Hematopoietic multipotent progenitor cell treated with erythropoietin and hydrocortisone succinate and interleukin-3 and kit ligand, for 6 days (in vitro differentiated cells): ENCODE data around the gene KRTAP12-1.
"Not testable (repeated sequence)": the region's sequence is repeated elsewhere in the genome, so short reads cannot be mapped to it uniquely, and the experiment has no call there.

ENCODE experiments used
- DNase-seq: peaks from one replicate; pipeline ENCODE4 v3.0.0-alpha.2; 2015

Gene KRTAP12-1

DNA sequence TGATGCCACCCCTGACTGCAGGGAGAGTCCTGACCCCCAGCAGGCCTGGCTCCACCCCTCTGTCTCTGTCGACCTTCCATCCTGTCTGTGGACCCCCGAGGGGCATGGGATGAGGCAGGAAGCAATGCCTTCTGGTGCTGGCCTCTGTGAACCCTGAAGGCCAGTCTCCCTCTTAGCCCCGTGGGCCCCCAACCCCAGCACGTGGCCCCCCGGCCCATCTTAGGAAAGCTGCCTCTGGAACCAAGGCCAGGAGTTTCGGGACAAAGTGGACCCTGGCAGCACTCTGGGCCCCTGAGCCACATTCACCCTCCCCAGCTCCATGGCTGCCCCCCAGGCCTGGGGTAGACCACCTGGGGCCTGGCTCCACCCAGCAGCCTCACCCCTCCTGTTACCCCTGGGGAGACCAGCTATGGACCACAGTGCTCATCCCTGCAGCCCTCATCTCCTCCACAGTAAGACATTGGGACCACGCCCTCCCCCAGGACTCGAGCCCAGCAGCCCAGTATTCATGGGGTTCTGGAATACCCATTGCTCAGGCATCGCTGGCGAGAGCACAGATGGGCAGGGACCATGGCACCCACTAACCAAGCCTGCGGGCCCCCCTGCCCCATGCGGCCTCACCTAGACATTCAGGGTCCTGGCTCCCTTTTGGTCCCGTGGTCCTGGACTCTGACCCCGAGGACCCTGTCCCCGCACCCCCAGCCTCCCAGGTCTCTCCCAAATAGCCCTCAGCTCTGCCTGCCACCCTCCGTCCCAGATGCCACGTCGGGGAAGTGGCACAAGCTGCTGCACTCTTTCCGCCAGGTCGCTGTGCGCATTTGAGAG, 43.2 kb downstream of the KRTAP12-1 start:
- DNase-seq: not testable (repeated sequence)

DNA sequence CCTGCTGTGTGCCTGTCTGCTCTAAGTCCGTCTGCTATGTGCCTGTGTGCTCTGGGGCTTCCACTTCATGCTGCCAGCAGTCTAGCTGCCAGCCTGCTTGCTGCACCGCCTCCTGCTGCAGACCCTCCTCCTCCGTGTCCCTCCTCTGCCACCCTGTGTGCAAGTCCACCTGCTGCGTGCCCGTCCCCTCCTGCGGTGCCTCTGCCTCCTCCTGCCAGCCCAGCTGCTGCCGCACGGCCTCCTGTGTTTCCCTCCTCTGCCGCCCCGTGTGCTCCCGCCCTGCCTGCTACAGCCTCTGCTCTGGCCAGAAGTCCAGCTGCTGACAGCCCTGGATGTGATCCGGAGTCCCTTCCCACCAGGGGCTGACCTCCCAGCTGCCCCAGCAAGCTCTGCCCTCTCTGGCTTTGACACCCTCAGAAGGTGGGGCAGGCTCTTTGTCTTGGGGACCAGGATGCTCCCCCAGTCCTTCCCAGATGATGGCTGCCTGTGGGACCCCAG, 44.1 kb downstream of the KRTAP12-1 start:
- not testable (repeated sequence) for DNase-seq

DNA sequence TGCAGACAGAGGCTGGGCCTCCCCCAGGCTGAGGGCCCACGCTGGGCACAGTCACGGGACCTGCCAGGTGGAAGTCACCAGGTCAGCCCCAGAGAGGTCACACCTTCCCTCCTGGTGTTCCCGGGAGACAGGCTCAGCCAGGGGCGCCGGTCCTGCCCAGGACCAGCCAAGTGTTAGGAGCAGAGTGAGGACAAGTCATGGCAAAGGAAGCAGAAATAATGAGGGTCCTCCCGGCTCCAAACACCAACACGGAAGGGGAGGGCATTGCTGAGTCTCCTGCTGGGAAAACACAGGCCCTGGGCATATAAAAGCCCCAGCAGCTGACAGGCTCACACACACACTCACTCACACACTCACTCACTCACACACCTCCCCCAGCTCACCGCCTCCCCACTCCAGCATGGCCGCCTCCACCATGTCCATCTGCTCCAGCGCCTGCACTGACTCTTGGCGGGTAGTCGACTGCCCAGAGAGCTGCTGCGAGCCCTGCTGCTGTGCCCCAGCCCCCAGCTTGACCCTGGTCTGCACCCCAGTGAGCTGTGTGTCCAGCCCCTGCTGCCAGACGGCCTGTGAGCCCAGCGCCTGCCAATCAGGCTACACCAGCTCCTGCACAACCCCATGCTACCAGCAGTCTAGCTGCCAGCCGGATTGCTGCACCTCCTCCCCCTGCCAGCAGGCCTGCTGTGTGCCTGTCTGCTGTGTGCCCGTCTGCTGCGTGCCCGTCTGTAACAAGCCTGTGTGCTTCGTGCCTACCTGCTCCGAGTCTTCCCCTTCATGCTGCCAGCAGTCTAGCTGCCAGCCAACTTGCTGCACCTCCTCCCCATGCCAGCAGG, 44.7 kb downstream of the KRTAP12-1 start, which contains the start of gene KRTAP10-10:
Gene KRTAP10-10 (plus strand): TSS at position 339 of the 833 bp plus-strand sequence. CDS start 62 bp downstream, at position 401.
- DNase-seq: no peak

DNA sequence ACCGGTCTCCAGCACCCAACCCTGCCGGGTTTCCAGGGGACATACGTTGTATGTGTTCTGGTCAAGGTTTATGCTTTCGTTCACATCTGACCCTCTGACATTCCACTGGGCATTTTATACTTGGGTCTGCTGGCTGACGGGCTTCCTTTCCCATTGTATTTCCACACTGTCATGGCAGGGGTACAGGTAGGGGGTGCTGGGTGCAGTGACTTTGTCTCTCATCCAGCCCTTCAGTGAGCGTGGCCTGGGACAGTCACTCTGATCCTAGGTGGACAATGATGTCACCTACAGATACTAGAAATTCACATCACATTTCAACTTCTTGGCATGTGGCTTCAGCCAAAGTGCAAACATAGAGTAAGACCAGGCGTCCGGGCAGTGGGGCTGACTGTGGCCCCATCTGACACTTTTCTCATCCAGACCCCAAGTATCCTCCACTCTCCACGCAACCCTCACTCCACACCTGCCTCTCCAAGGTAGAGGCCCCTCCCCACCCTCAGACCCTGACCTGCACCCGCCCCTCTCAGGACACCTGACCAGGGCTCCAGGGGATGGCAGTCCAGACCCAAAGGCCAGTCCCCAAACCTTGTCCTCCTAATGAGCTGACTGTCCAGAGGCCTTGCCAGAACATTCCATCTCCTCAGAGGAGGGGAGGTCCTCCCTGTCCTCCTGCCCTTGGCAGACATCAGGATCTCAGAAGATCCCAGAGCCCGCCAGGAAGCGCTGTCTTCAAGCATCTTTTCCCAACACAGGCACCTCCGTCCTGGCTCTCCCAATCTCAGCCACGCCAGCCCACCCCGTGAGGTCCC, 45.5 kb downstream of the KRTAP12-1 start:
- no peak for DNase-seq

DNA sequence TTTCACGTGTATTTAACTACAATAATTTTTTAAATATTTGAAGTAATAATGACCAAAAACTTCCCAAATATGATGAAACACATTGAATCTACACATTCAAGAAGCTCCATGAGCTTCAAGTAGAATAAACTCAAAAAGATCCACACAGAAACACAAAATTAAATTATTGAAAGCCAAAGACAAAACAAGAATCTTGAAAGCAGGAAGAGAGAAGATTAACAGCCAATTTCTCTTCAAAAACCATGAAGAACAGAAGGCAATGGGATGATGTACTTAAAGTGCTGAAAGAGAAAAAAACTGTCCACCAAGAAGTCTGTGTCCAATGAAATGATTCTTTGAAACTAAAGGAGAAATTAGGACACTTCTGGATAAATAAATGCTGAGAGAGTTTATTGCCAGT, 49.9 kb downstream of the KRTAP12-1 start:
- DNase-seq: no peak
